Left renal pelvis (tissue), 4 donors: ENCODE results near the gene EXOC3L1. TPM values are rescaled to one million over a fixed set of nuclear protein-coding genes. Genes with fewer than 3 reads are reported as not detected.

Experiments used
- DNase-seq, 4 donors: peaks; one replicate each; pipeline ENCODE4 v3.0.0-alpha.2; 2013; ENCODE audit warnings: low read depth in 4 of 4, low spot score in 3 of 4
- polyA plus RNA-seq, 4 donors: library from polyadenylated mRNA; unstranded; fragments of 120-200 nt; gene quantifications; one replicate each; pipeline ENCODE4 v1.2.1, GENCODE V29; 2013; ENCODE audit not compliant: insufficient read length in 4 of 4

EXOC3L1 gene
- polyA plus RNA-seq, 4 donors: 2.3 to 7.7 (median 4.3) TPM

GRCh38 chr16:67150833-67151396 is 39.0 kb downstream of the EXOC3L1 start, which contains the start of gene B3GNT9:
TSS of gene B3GNT9 (minus strand) at chr16:67150998. CDS start at chr16:67150485, 513 bp downstream.
- DNase-seq: no peak

GRCh38 chr16:67150047-67150832 is 39.7 kb downstream of the EXOC3L1 start:
- DNase-seq: no peak

GRCh38 chr16:67149276-67150046 is 40.5 kb downstream of the EXOC3L1 start:
- DNase-seq: no peak

GRCh38 chr16:67148656-67149275 is 41.2 kb downstream of the EXOC3L1 start:
- no peak for DNase-seq

- DNase-seq: no peak
These were observed 41.7 kb downstream of the EXOC3L1 start for GRCh38 chr16:67148221-67148620.

- no peak for DNase-seq
These were observed 42.3 kb downstream of the EXOC3L1 start for GRCh38 chr16:67147437-67148140.

GRCh38 chr16:67146523-67147357 is 43.2 kb downstream of the EXOC3L1 start:
- no peak for DNase-seq

DNA sequence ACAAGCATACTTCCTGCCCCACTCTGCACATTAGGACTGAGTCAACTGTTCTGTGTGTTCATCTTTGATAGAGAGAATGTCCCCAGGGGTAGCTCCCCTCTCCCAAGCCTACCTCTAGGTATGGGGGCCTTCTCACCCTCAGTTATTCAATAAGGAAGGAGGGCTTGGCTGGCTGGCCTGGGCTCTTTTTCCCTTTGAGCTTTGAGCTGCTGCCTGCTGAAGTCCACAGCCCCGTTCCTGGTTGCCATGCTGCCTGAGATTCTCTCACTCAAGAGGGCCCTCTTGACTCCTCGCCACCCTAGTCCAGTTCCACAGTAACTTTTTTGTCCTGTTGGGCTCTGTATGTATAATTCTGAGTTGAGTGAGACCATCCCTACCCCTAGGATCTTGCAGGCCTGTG is 44.2 kb downstream of the EXOC3L1 start:
- no peak for DNase-seq

- DNase-seq: no peak
These were observed 45.0 kb downstream of the EXOC3L1 start for GRCh38 chr16:67144943-67145342.

DNA sequence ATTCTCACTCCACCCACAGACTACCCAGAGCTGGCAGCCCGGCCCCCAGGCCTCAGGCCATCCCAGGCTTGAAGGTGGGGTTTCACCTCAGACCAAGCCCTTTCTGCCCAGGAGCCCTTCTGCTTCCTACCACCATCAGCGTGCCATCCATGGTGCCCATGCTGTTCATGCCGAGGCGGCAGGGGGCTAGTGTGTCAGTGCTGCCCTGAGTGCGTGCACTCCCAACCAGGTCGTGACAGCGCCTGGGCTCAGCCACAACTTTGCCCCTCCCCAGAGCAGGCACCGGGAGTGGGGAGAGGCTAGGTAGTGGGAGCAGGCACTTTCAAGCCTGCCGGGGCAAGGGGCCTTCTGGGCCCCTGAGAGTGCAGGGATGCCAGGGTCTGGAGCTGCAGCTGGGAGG is 47.6 kb downstream of the EXOC3L1 start:
- DNase-seq: no peak

DNA sequence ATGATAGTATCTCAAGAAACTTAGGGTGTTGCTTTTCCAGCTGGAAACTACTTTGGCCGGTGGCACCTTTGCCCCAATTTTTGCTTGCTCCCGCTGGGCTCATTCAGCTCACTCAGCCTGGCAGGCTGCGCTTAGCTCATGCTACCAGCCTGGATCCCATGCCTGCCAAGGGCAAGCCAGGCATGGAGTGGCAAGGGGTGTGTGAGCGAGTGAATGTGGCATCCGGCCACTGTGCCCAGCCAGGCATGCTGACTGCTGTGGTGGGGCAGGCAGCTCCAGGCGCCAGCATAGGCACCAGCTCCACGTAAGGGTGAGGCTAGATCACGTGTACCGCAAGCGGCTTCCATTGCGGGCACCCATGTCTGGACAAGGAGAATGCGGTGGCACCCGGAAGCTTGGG is 48.5 kb downstream of the EXOC3L1 start:
- DNase-seq: no peak

- DNase-seq: no peak
These were observed 52.3 kb downstream of the EXOC3L1 start for GRCh38 chr16:67137605-67138004.

Other genes with a start within 250 kb of the EXOC3L1 start
- 1 to 10 TPM in 3 of 4 donors, under 1 TPM in 1; 0.74 to 3.5 (median 2.0) TPM for gene CES3, start 228.9 kb downstream of the EXOC3L1 start, polyA plus RNA-seq
- gene CES4A, start 201.5 kb downstream of the EXOC3L1 start, polyA plus RNA-seq: 10 to 100 TPM in 2 of 4 donors, 1 to 10 TPM in 2; 6.3 to 13.2 (median 10.3) TPM
- 10 to 100 TPM; 69.3 to 78.9 (median 76.2) TPM for gene CBFB, start 161.0 kb downstream of the EXOC3L1 start, polyA plus RNA-seq
- 10 to 100 TPM; 21.4 to 28.3 (median 24.6) TPM for gene PHAF1, start 80.2 kb downstream of the EXOC3L1 start, polyA plus RNA-seq
- 10 to 100 TPM in 3 of 4 donors, 1 to 10 TPM in 1; 8.5 to 40.1 (median 11.6) TPM for gene B3GNT9, start 39.1 kb downstream of the EXOC3L1 start, polyA plus RNA-seq
- gene TRADD, start 30.2 kb downstream of the EXOC3L1 start, polyA plus RNA-seq: 1 to 10 TPM; 2.9 to 7.5 (median 3.8) TPM
- 1 to 10 TPM; 1.2 to 2.5 (median 1.6) TPM for gene FBXL8, start 30.2 kb downstream of the EXOC3L1 start, polyA plus RNA-seq
- 1 to 10 TPM; 1.4 to 5.7 (median 2.3) TPM for gene HSF4, start 25.4 kb downstream of the EXOC3L1 start, polyA plus RNA-seq
- gene NOL3, start 19.6 kb downstream of the EXOC3L1 start, polyA plus RNA-seq: 1 to 10 TPM; 2.4 to 7.6 (median 4.9) TPM
- gene MATCAP1, start 6.2 kb downstream of the EXOC3L1 start, polyA plus RNA-seq: 10 to 100 TPM; 29.3 to 61.4 (median 42.3) TPM
- gene E2F4, start 2.0 kb upstream of the EXOC3L1 start, polyA plus RNA-seq: 10 to 100 TPM; 50.0 to 71.4 (median 50.9) TPM
- gene ELMO3, start 9.0 kb upstream of the EXOC3L1 start, polyA plus RNA-seq: 1 to 10 TPM in 3 of 4 donors, under 1 TPM in 1; 0.86 to 8.5 (median 5.5) TPM
- gene TMEM208, start 37.0 kb upstream of the EXOC3L1 start, polyA plus RNA-seq: 10 to 100 TPM; 30.6 to 46.4 (median 37.3) TPM
- gene FHOD1, start 57.3 kb upstream of the EXOC3L1 start, polyA plus RNA-seq: 10 to 100 TPM; 37.6 to 51.7 (median 40.2) TPM
- 1 to 10 TPM; 2.6 to 5.9 (median 4.5) TPM for gene SLC9A5, start 58.8 kb upstream of the EXOC3L1 start, polyA plus RNA-seq
- gene PLEKHG4, start 89.4 kb upstream of the EXOC3L1 start, polyA plus RNA-seq: 10 to 100 TPM in 3 of 4 donors, 1 to 10 TPM in 1; 9.5 to 28.0 (median 14.5) TPM
- gene KCTD19, start 136.6 kb upstream of the EXOC3L1 start, polyA plus RNA-seq: 1 to 10 TPM in 2 of 4 donors, under 1 TPM in 2; 0.50 to 2.3 (median 1.2) TPM
- 1 to 10 TPM; 1.5 to 7.7 (median 4.6) TPM for gene LRRC36, start 136.7 kb upstream of the EXOC3L1 start, polyA plus RNA-seq
- gene TPPP3, start 203.4 kb upstream of the EXOC3L1 start, polyA plus RNA-seq: 10 to 100 TPM; 44.8 to 63.4 (median 53.2) TPM
- 10 to 100 TPM; 10.4 to 18.0 (median 11.9) TPM for gene ZDHHC1, start 226.3 kb upstream of the EXOC3L1 start, polyA plus RNA-seq
- gene HSD11B2, start 241.0 kb upstream of the EXOC3L1 start, polyA plus RNA-seq: 10 to 100 TPM; 16.5 to 74.4 (median 45.6) TPM